Neural cell (in vitro differentiated cells): ENCODE results near the gene ZIC3. TPM values are rescaled to one million over a fixed set of nuclear protein-coding genes. Genes with fewer than 3 reads are reported as not detected.

Experiments used
- H2AFZ ChIP-seq: fragments of 200-600, 300-800 bp; sonication (generic), shearing (Covaris generic); 2 replicates; pipeline ENCODE4 v1.6.0; 2014; ENCODE audit warnings: low read depth, mild to moderate bottlenecking, antibody characterized with exemption, low read length, moderate library complexity
- H3F3A ChIP-seq: fragments of 200-600 bp; shearing (Covaris generic); 2 replicates; pipeline ENCODE4 v1.6.1; 2016; ENCODE audit warnings: mild to moderate bottlenecking, moderate library complexity, mixed read lengths, antibody characterized with exemption, low read length; ENCODE audit not compliant: insufficient read depth, poor library complexity, severe bottlenecking
- H3K27ac ChIP-seq: fragments of 200-600, 300-800 bp; sonication (generic), shearing (Covaris generic); 2 replicates; pipeline ENCODE4 v1.5.1; 2014; ENCODE audit warnings: mild to moderate bottlenecking, low read length, moderate library complexity
- H3K27me3 ChIP-seq: fragments of 300-800, 200-600 bp; sonication (generic), shearing (Covaris generic); 2 replicates; pipeline ENCODE4 v1.6.0; 2014; ENCODE audit warnings: mild to moderate bottlenecking, low read depth, low read length, moderate library complexity; ENCODE audit not compliant: insufficient read depth
- H3K36me3 ChIP-seq: fragments of 300-800, 200-600 bp; sonication (generic), shearing (Covaris generic); 2 replicates; pipeline ENCODE4 v1.5.1; 2014; ENCODE audit warnings: mild to moderate bottlenecking, antibody characterized with exemption, low read length, moderate library complexity; ENCODE audit not compliant: insufficient read depth
- H3K4me2 ChIP-seq: fragments of 300-800, 200-600 bp; sonication (generic), shearing (Covaris generic); 2 replicates; pipeline ENCODE4 v1.6.0; 2014; ENCODE audit warnings: mild to moderate bottlenecking, low read length
- H3K4me3 ChIP-seq: fragments of 300-800, 200-600 bp; sonication (generic), shearing (Covaris generic); 2 replicates; pipeline ENCODE4 v1.5.1; 2014; ENCODE audit warnings: mild to moderate bottlenecking, low read length, moderate library complexity
- H3K79me2 ChIP-seq: fragments of 200-600 bp; shearing (Covaris generic); replicated peaks from 2 replicates; pipeline ENCODE4 v1.6.0; 2014; ENCODE audit warnings: mild to moderate bottlenecking, low read length, moderate library complexity; ENCODE audit not compliant: insufficient read depth
- H3K9ac ChIP-seq: fragments of 300-800, 200-600 bp; sonication (generic), shearing (Covaris generic); 2 replicates; pipeline ENCODE4 v1.6.1; 2016; ENCODE audit warnings: mild to moderate bottlenecking, low read length, mixed read lengths
- H3K9me2 ChIP-seq: fragments of 200-600 bp; shearing (Covaris generic); 2 replicates; pipeline ENCODE4 v1.6.1; 2016; ENCODE audit warnings: mild to moderate bottlenecking, low read length, mixed read lengths; ENCODE audit not compliant: insufficient read depth
- H3K9me3 ChIP-seq: fragments of 200-600, 300-800 bp; sonication (generic), shearing (Covaris generic); 2 replicates; pipeline ENCODE4 v1.6.1; 2016; ENCODE audit warnings: mild to moderate bottlenecking, mixed run types, low read length, moderate library complexity, mixed read lengths
- H4K20me1 ChIP-seq: fragments of 200-600 bp; shearing (Covaris generic); 2 replicates; pipeline ENCODE4 v1.6.1; 2016; ENCODE audit warnings: mild to moderate bottlenecking, mixed run types; ENCODE audit not compliant: insufficient read depth
- CTCF ChIP-seq: fragments of 450-650 bp; IDR thresholded peaks from 2 replicates; pipeline ENCODE4 v1.5.1; 2014; ENCODE audit warnings: antibody characterized with exemption, mild to moderate bottlenecking, moderate library complexity; ENCODE audit not compliant: poor library complexity, severe bottlenecking
- EP300 ChIP-seq: fragments of 450-650 bp; conservative IDR thresholded peaks from 2 replicates; pipeline ENCODE4 v1.6.1; 2014; ENCODE audit warnings: antibody characterized with exemption, mild to moderate bottlenecking, moderate library complexity; ENCODE audit not compliant: poor library complexity, severe bottlenecking
- EZH2 ChIP-seq: fragments of 200-600, 300-800 bp; shearing (Covaris generic), sonication (generic); IDR thresholded peaks from 2 replicates; pipeline ENCODE4 v1.6.1; 2014; ENCODE audit warnings: antibody characterized with exemption, low read length, borderline replicate concordance, mild to moderate bottlenecking; ENCODE audit not compliant: insufficient read depth, poor library complexity, severe bottlenecking
- MXI1 ChIP-seq: fragments of 450-650 bp; conservative IDR thresholded peaks from 2 replicates; pipeline ENCODE4 v1.6.1; 2014; ENCODE audit warnings: antibody characterized with exemption, mild to moderate bottlenecking; ENCODE audit not compliant: poor library complexity, severe bottlenecking
- POLR2AphosphoS5 ChIP-seq: IDR thresholded peaks from 2 replicates; pipeline ENCODE4 v1.6.1; 2012
- RAD21 ChIP-seq: fragments of 450-650 bp; conservative IDR thresholded peaks from 2 replicates; pipeline ENCODE4 v1.6.1; 2014; ENCODE audit warnings: antibody characterized with exemption, mild to moderate bottlenecking, moderate library complexity
- REST ChIP-seq: IDR thresholded peaks from 2 replicates; pipeline ENCODE4 v1.6.1; 2012; ENCODE audit warnings: borderline replicate concordance
- SMC3 ChIP-seq: fragments of 450-650 bp; conservative IDR thresholded peaks from 2 replicates; pipeline ENCODE4 v1.6.1; 2014; ENCODE audit warnings: antibody characterized with exemption, mild to moderate bottlenecking, moderate library complexity; ENCODE audit not compliant: poor library complexity
- TAF1 ChIP-seq: IDR thresholded peaks from 2 replicates; pipeline ENCODE4 v1.6.1; 2012; ENCODE audit warnings: low read depth
- polyA plus RNA-seq: library from polyadenylated mRNA; depleted of rRNA; stranded (reverse); fragments of >200 nt; gene quantifications from 2 replicates; pipeline ENCODE4 v1.2.3, GENCODE V29; 2014

ZIC3 gene
- polyA plus RNA-seq, 1 donor from 2014 or later: 6.6 TPM

- TF ChIP-seq RAD21 (no peak), POLR2AphosphoS5 (peak; percentile 4)
- Histone ChIP-seq H3K27ac (no peak overlapping the region), H3K9me3 (no peaks in the 10 kb centered on the region), H3K4me2 (no peak overlapping the region), H4K20me1 (no peaks in the 10 kb centered on the region), H3K4me3 (peak overlapping the region; percentile 69), H3K36me3 (no peaks in the 10 kb centered on the region), H3K9me2 (no peaks in the 10 kb centered on the region), H3K9ac (peak overlapping the region; percentile 62), H3K79me2 (peaks cover 19% of the 10 kb centered on the region), H2AFZ (no peak overlapping the region), H3F3A (no peaks in the 10 kb centered on the region), H3K27me3 (peaks cover 74% of the 10 kb centered on the region)
Measured at GRCh38 chrX:137565318-137565904, 516 bp upstream of the ZIC3 start.

- H3K9ac ChIP-seq: peak overlapping the region; percentile 62
- H2AFZ ChIP-seq: no peak overlapping the region
- H3F3A ChIP-seq: no peaks in the 10 kb centered on the region
- peak overlapping the region; percentile 69 for H3K4me3 ChIP-seq
- peaks cover 35% of the 10 kb centered on the region for H3K79me2 ChIP-seq
- no peaks in the 10 kb centered on the region for H3K36me3 ChIP-seq
- no peaks in the 10 kb centered on the region for H3K9me3 ChIP-seq
- H4K20me1 ChIP-seq: no peaks in the 10 kb centered on the region
- no peaks in the 10 kb centered on the region for H3K9me2 ChIP-seq
- no peak for TF ChIP-seq EP300
- TF ChIP-seq SMC3: no peak
- TF ChIP-seq POLR2AphosphoS5: no peak
- TF ChIP-seq EZH2: peak; percentile 32
- no peak for TF ChIP-seq MXI1
- TF ChIP-seq RAD21: no peak
- TF ChIP-seq TAF1: no peak
- no peak for TF ChIP-seq CTCF
- H3K27me3 ChIP-seq: peaks cover 75% of the 10 kb centered on the region
- peak overlapping the region; percentile 31 for H3K27ac ChIP-seq
- H3K4me2 ChIP-seq: no peak overlapping the region
Measured at GRCh38 chrX:137566746-137567679, 1.1 kb downstream of the ZIC3 start.

GRCh38 chrX:137567682-137568232, 1.8 kb downstream of the ZIC3 start:
- H3K9me3 ChIP-seq: no peaks in the 10 kb centered on the region
- H3K36me3 ChIP-seq: no peaks in the 10 kb centered on the region
- no peaks in the 10 kb centered on the region for H3F3A ChIP-seq
- peaks cover 68% of the 10 kb centered on the region for H3K27me3 ChIP-seq
- no peaks in the 10 kb centered on the region for H4K20me1 ChIP-seq
- no peak for TF ChIP-seq CTCF
- TF ChIP-seq MXI1: no peak
- no peak for TF ChIP-seq TAF1
- no peak for TF ChIP-seq RAD21
- TF ChIP-seq POLR2AphosphoS5: no peak
- TF ChIP-seq EZH2: no peak
- TF ChIP-seq SMC3: no peak
- no peak for TF ChIP-seq REST
- no peak for TF ChIP-seq EP300
- H3K4me2 ChIP-seq: no peak overlapping the region
- no peaks in the 10 kb centered on the region for H3K9me2 ChIP-seq
- peaks cover 42% of the 10 kb centered on the region for H3K79me2 ChIP-seq
- peak overlapping the region; percentile 20 for H3K27ac ChIP-seq
- peak overlapping the region; percentile 69 for H3K4me3 ChIP-seq
- H2AFZ ChIP-seq: no peak overlapping the region
- peak overlapping the region; percentile 62 for H3K9ac ChIP-seq
